Right renal cortex interstitium (tissue), 3 donors: Measurements from ENCODE around the gene MAFF. TPM values are rescaled to one million over a fixed set of nuclear protein-coding genes. Genes with fewer than 3 reads are reported as not detected.
"Not testable (repeated sequence)": the region's sequence is repeated elsewhere in the genome, so short reads cannot be mapped to it uniquely, and the experiment has no call there.

ENCODE experiments used
- DNase-seq, 3 donors: peaks; one replicate each; pipeline ENCODE4 v3.0.0-alpha.2; 2013; ENCODE audit warnings: low read depth in 3 of 3, low spot score in 2 of 3
- polyA plus RNA-seq, 3 donors: library from polyadenylated mRNA; unstranded; fragments of 120-200 nt; gene quantifications; one replicate each; pipeline ENCODE4 v1.2.1, GENCODE V29; 2013; ENCODE audit not compliant: insufficient read length in 3 of 3

Gene MAFF
- 1 to 10 TPM; 2.3 to 2.5 (median 2.5) TPM for polyA plus RNA-seq

GRCh38 chr22:38201711-38202436 lies at the start of gene MAFF:
TSS of gene MAFF (plus strand) at chr22:38201994. CDS start at chr22:38213854, 11,860 bp downstream.
- DNase-seq = peak; percentile 78 to 90 (median 86)

GRCh38 chr22:38153821-38154562 lies 47.8 kb upstream of the MAFF start:
- no peak for DNase-seq

- DNase-seq = not testable (repeated sequence)
Measured at GRCh38 chr22:38154563-38154915, 47.3 kb upstream of the MAFF start.

GRCh38 chr22:38155703-38156102 lies 46.1 kb upstream of the MAFF start:
- DNase-seq = no peak

- DNase-seq = no peak
Measured at GRCh38 chr22:38162881-38163843, 38.6 kb upstream of the MAFF start.

- DNase-seq = no peak
Measured at GRCh38 chr22:38163844-38164550, 37.8 kb upstream of the MAFF start.

GRCh38 chr22:38164551-38164918 lies 37.3 kb upstream of the MAFF start:
- DNase-seq = no peak

- no peak for DNase-seq
Measured at GRCh38 chr22:38165922-38166593, 35.7 kb upstream of the MAFF start.

GRCh38 chr22:38167988-38168407 lies 33.8 kb upstream of the MAFF start:
- DNase-seq = no peak

- DNase-seq = no peak
Measured at GRCh38 chr22:38169116-38169515, 32.7 kb upstream of the MAFF start.

- no peak for DNase-seq
Measured at GRCh38 chr22:38170469-38170868, 31.3 kb upstream of the MAFF start.

- no peak for DNase-seq
Measured at GRCh38 chr22:38171927-38172831, 29.6 kb upstream of the MAFF start.

GRCh38 chr22:38172832-38173640 lies 28.8 kb upstream of the MAFF start:
- DNase-seq = no peak

GRCh38 chr22:38173641-38173906 lies 28.2 kb upstream of the MAFF start:
- DNase-seq = no peak

GRCh38 chr22:38174626-38175025 lies 27.2 kb upstream of the MAFF start:
- no peak for DNase-seq

- DNase-seq = no peak
Measured at GRCh38 chr22:38175206-38176118, 26.3 kb upstream of the MAFF start.

- DNase-seq = no peak
Measured at GRCh38 chr22:38176170-38176741, 25.5 kb upstream of the MAFF start.
